ENCODE measurements around the gene CKAP4.
"Not testable (repeated sequence)": the region's sequence is repeated elsewhere in the genome, so short reads cannot be mapped to it uniquely, and the experiment has no call there.

The CKAP4 gene

DNA sequence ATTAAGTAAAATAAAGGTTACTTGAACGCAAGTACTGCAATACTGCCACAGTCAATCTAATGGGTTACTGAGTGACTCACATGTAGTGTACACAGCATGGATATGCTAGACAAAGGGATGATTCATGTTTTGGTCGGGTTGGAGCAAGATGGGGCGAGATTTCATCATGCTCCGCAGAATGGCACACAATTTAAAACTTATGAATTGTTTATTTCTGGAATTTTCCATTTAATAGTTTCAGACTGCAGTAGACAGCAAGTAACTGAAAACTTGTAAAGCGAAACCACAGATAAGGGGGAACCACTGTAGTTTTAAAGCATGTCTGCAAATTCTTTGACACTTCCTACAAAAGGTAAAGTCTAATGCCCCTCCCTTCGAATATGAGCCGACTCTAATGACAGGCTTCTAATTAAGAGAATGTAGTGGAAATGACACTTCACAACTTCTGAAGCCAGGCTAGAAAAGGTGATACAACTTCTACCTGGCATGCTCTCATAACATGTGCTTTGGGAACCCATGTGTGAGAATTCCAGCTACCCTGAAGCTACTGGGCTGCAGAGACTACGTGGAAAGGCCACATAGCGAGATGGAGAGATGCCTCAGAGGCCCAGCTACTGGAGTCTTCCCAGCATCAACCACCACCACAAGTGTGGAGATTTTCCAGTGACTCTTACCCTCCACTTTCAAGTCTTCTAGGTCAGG, 40.8 kb upstream of the CKAP4 start:
- H3K27ac ChIP-seq: no peak overlapping the region
- TF ChIP-seq ZFX (IDR thresholded peaks at IDR 0.05): no peak
- TF ChIP-seq, protein P1, sequence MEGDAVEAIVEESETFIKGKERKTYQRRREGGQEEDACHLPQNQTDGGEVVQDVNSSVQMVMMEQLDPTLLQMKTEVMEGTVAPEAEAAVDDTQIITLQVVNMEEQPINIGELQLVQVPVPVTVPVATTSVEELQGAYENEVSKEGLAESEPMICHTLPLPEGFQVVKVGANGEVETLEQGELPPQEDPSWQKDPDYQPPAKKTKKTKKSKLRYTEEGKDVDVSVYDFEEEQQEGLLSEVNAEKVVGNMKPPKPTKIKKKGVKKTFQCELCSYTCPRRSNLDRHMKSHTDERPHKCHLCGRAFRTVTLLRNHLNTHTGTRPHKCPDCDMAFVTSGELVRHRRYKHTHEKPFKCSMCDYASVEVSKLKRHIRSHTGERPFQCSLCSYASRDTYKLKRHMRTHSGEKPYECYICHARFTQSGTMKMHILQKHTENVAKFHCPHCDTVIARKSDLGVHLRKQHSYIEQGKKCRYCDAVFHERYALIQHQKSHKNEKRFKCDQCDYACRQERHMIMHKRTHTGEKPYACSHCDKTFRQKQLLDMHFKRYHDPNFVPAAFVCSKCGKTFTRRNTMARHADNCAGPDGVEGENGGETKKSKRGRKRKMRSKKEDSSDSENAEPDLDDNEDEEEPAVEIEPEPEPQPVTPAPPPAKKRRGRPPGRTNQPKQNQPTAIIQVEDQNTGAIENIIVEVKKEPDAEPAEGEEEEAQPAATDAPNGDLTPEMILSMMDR (conservative IDR thresholded peaks at IDR 0.05): no peak

DNA sequence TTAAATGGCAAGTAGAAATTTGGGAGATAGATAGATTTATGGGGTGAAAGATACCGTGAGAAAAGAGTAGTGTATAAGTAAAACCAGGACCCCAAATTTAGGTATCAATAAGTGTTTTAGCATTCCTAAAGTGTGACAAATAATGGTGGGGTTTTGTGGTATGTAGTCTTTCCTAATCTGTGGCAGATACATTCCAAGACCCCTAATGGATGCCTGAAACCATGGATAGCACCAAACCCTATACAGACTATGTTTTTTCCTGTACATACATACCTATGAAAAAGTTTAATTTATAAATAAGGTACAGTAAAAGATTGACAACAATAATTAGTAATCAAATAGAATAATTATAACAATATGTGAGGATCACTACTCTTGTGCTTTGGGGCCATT, 40.3 kb upstream of the CKAP4 start:
- H3K27ac ChIP-seq: no peak overlapping the region
- TF ChIP-seq ZFX (IDR thresholded peaks at IDR 0.05): no peak
- TF ChIP-seq, protein P1 (conservative IDR thresholded peaks at IDR 0.05): no peak

DNA sequence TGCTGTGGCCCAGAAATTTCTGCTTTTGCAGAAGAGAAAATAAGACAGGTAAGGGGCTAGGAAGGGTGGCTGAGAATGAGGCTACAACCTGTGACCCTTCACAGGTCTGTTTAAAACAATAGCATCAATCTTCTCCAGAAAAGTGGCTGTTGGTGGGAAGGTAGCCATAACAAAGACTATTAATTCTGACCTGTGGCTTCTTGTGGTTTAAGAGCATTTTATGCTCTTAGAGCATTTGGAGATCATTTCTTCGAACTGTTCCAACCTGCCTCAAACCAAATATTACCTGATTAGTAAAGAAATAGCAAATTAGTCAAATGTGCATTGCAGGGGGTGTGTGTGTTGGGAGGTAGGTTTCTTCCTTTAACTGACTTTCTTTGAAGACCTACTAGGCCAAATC, 39.5 kb upstream of the CKAP4 start:
- H3K27ac ChIP-seq: no peak overlapping the region

DNA sequence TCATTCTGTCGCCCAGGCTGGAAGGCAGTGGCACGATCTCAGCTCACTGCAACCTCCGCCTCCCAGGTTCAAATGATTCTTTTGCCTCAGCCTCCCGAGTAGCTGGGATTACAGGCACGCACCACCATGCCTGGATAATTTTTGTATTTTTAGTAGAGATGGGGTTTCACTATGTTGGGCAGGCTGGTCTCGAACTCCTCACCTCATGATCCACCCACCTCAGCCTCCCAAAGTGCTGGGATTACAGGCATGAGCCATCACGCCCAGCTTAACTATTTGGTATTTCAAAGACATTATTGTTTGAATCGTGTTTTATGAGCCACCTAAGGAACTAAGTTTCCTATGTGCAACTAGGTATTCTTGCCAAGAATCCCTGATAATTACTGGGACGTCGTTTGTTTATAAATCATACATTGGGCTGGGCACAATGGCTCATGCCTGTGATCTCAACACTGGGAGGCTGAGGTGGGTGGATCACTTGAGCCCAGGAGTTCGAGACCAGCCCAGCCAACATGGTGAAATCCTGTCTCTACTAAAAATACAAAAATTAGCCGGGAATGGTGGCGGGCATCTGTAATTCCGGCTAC, 38.8 kb upstream of the CKAP4 start:
- H3K27ac ChIP-seq: not testable (repeated sequence)

More for the DNA sequence above, 39.5 kb upstream of the CKAP4 start:
- TF ChIP-seq, protein P1 (conservative IDR thresholded peaks at IDR 0.05): no peak
- no peak for TF ChIP-seq ZFX (IDR thresholded peaks at IDR 0.05)

GRCh38 chr12:106285982-106286381, 38.2 kb upstream of the CKAP4 start:
- no peak overlapping the region; the same call in 1 of the 2 replicates for H3K27ac ChIP-seq
- TF ChIP-seq, protein P1 (conservative IDR thresholded peaks at IDR 0.05): no peak
- no peak for TF ChIP-seq ZFX (IDR thresholded peaks at IDR 0.05)

DNA sequence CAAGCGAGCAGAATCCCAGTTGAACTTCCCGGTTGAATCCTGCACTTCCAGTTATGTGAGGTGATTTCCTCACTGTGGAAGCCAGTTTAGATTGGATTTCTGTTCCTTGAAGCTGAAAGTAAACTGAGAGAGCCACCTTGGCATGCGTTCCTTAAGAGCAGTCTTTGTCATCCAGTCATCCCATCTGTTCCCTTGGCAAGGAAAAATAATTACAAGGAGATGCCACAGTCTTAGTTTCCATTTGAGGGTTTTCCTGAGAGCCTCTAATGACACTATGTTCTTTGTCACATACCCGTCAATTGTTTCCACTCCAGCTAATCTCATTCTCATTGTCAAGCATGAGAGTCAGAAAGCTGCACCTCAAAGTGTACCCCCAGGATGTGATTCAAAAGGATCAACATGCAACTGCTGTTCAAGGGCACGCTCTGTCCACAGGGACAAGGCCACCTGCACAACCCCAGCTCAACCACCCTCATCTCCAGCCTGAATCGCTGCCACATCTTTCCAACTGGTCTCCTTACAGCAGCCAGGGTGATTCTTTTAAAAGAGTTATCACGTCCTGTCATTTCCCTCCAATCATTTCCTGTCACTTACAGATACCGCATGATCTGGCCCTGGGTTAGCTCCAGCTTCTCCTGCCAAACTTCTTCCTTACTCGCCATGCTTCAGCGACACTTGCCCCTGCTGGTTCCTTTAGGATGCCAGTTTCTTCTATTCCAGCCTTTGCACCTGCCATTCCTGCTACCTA, 36.7 kb upstream of the CKAP4 start:
- TF ChIP-seq, protein P1 (conservative IDR thresholded peaks at IDR 0.05): no peak
- TF ChIP-seq ZFX (IDR thresholded peaks at IDR 0.05): no peak
- peak overlapping the region; percentile 64 for H3K27ac ChIP-seq

DNA sequence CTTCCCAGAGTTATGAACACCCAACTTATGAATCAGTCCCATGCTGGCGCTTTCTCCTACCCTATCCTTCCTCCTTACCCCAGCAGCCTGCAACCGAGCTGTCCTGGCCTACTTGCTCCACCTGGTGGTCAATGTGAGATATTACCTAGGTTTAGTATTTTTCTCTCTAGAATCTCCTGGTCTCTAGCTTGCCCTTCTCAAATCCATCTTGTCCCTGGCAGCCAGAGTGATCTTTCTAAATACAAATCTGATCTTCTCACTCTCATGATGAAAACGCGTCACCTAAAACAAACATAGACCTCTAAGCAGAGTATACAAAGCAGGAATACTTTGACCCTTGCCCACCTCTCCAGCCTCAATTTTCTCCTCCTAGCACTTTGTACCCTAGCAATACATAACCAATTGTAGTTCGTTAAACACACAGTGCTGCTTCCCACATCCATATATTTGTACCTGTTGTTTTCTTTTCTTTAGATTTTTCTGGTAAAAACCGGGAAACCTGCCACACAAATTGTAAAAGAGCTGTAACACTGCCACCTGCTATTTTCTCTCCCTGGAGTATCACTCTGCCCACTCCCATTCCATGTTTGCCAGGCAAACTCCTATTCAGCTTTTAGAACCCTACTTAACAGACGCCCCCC, 34.8 kb upstream of the CKAP4 start:
- TF ChIP-seq, protein P1 (conservative IDR thresholded peaks at IDR 0.05): peak; percentile 69
- no peak for TF ChIP-seq ZFX (IDR thresholded peaks at IDR 0.05)
- no peak overlapping the region; the same call in 1 of the 2 replicates for H3K27ac ChIP-seq

Data from C4-2B (cell line).